Caco-2 (cell line): ENCODE results near the gene NHP2. TPM values are rescaled to one million over a fixed set of nuclear protein-coding genes. Genes with fewer than 3 reads are reported as not detected.

Source experiments
- BruUV-seq: library from RNA; stranded (reverse); fragments of 400-500 nt; replicated peaks from 2 replicates; lab custom pipeline; 2021; lab: Mats Ljungman, UMichigan
- CTCF ChIA-PET: fragments of 300-600 bp; sonication (Branson Sonifier 250); formaldehyde crosslinking; loops from one replicate; lab custom pipeline; 2022; ENCODE audit warnings: antibody characterized with exemption; lab: Charles Lee
- POLR2A ChIA-PET: fragments of 300-600 bp; sonication (Branson Sonifier 250); formaldehyde crosslinking; loops from one replicate; lab custom pipeline; 2022; ENCODE audit warnings: antibody characterized with exemption; lab: Charles Lee
- DNase-seq, 2 experiments: peaks; one replicate each; pipeline versions ENCODE4 v3.0.0 to v3.0.0-alpha.2; 2020 to 2022
- H3K27me3 ChIP-seq: replicated peaks from 2 replicates; pipeline ENCODE4 v1.6.0; 2011; ENCODE audit warnings: low read length; ENCODE audit not compliant: control insufficient read depth, insufficient read depth
- H3K36me3 ChIP-seq: 2 replicates; pipeline ENCODE4 v1.5.1; 2011; ENCODE audit warnings: low read length; ENCODE audit not compliant: control insufficient read depth, insufficient read depth
- H3K4me1 ChIP-seq: fragments of 250-450 bp; sonication (Bioruptor Pico); 2 replicates; pipeline ENCODE4 v1.5.1; 2020; ENCODE audit warnings: mild to moderate bottlenecking
- H3K4me3 ChIP-seq: 2 replicates; pipeline ENCODE4 v1.5.1; 2011; ENCODE audit warnings: low read depth, mild to moderate bottlenecking, control low read depth, low read length
- H3K9me3 ChIP-seq: fragments of 250-450 bp; sonication (Bioruptor Pico); 2 replicates; pipeline ENCODE4 v1.5.1; 2020; ENCODE audit warnings: mild to moderate bottlenecking, moderate library complexity
- H3K27ac Mint-ChIP-seq: one replicate; pipeline ENCODE4 v1.8.0; 2022; ENCODE audit warnings: mixed read lengths; ENCODE audit not compliant: unreplicated experiment
- H3K27me3 Mint-ChIP-seq: one replicate; pipeline ENCODE4 v1.8.0; 2022; ENCODE audit warnings: mixed read lengths; ENCODE audit not compliant: insufficient read depth, unreplicated experiment
- H3K36me3 Mint-ChIP-seq: one replicate; pipeline ENCODE4 v1.8.0; 2022; ENCODE audit warnings: mild to moderate bottlenecking, mixed read lengths; ENCODE audit not compliant: insufficient read depth, unreplicated experiment
- H3K4me1 Mint-ChIP-seq: one replicate; pipeline ENCODE4 v1.8.0; 2022; ENCODE audit warnings: low read depth, mixed read lengths; ENCODE audit not compliant: unreplicated experiment
- H3K4me3 Mint-ChIP-seq: one replicate; pipeline ENCODE4 v1.8.0; 2022; ENCODE audit warnings: mild to moderate bottlenecking, moderate library complexity, mixed read lengths; ENCODE audit not compliant: unreplicated experiment
- H3K9me3 Mint-ChIP-seq: one replicate; pipeline ENCODE4 v1.8.0; 2022; ENCODE audit warnings: mixed read lengths; ENCODE audit not compliant: unreplicated experiment
- CTCF ChIP-seq, 2 experiments: fragments of 200-600 bp in 1 of 2; IDR thresholded peaks; 1 replicate in 1 of 2; 2 replicates in 1 of 2; pipeline versions ENCODE4 v1.5.1 to v1.8.0; 2011 to 2022; ENCODE audit warnings: antibody characterized with exemption in 1 of 2, control low read depth in 1 of 2, inconsistent platforms in 1 of 2, low read depth in 1 of 2, low read length in 1 of 2, mild to moderate bottlenecking in 1 of 2, moderate library complexity in 1 of 2; ENCODE audit not compliant: insufficient read depth in 1 of 2, severe bottlenecking in 1 of 2, unreplicated experiment in 1 of 2
- intact Hi-C: fragments of 100-400 bp; cut with micrococcal nuclease; formaldehyde crosslinking; loops from one replicate; pipeline ENCODE4 v1.10.0; 2022; ENCODE audit not compliant: unreplicated experiment
- total RNA-seq: library from RNA; stranded (reverse); gene quantifications from 2 replicates; pipeline ENCODE4 v1.2.3, GENCODE V29; 2022

The NHP2 gene
- total RNA-seq, 1 experiment from 2014 or later, result 127 TPM

- H3K4me3 Mint-ChIP-seq, result no peak overlapping the region
- Histone ChIP-seq H3K4me1 (no peaks in the 10 kb centered on the region), H3K9me3 (no peaks in the 10 kb centered on the region), H3K36me3 (no peaks in the 10 kb centered on the region), H3K27me3 (no peaks in the 10 kb centered on the region), H3K4me3 (no peak overlapping the region)
- no peak for TF ChIP-seq CTCF (IDR thresholded peaks at IDR 0.05; ENCODE audit: insufficient read depth in 1 of 2, low read depth in 1 of 2, low read length in 1 of 2, severe bottlenecking in 1 of 2, unreplicated experiment in 1 of 2)
- H3K27me3 Mint-ChIP-seq, result peaks cover 5% of the 10 kb centered on the region
- peaks cover 6% of the 10 kb centered on the region for H3K4me1 Mint-ChIP-seq
- no peak overlapping the region for H3K27ac Mint-ChIP-seq
- BruUV-seq, result no TSS peak
- no peak for DNase-seq
- H3K36me3 Mint-ChIP-seq, result no peaks in the 10 kb centered on the region
- intact Hi-C loops, result no loop called here
- POLR2A ChIA-PET, result no interaction called here
- CTCF ChIA-PET, result interaction anchor here (2.5 kb wide), 1 partner anchor 31 kb away, joined by 26 read pairs; no protein-coding TSS in a partner anchor
- no peaks in the 10 kb centered on the region for H3K9me3 Mint-ChIP-seq
Measured at GRCh38 chr5:178106556-178107239, 47.0 kb downstream of the NHP2 start.

DNA sequence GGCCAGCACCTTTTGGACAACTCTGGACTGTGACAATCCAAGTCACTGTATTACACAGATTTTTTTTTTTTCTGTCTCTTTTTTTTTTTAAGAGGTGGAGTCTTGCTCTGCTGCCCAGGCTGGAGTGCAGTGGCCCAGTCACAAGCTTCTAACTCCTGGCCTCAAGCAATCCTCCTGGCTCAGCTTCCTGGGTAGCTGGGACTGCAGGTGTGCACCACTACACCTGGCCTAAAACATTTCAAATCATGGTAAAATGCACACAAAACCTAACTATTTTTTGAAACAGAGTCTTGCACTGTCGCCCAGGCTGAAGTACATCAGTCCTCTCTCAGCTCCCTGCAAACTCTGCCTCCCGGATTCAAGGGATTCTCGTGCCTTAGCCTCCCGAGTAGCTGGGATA lies 47.6 kb downstream of the NHP2 start:
- BruUV-seq, result no TSS peak
- CTCF ChIA-PET, result interaction anchor here (2.5 kb wide), 1 partner anchor 30 kb away, joined by 26 read pairs; no protein-coding TSS in a partner anchor

DNA sequence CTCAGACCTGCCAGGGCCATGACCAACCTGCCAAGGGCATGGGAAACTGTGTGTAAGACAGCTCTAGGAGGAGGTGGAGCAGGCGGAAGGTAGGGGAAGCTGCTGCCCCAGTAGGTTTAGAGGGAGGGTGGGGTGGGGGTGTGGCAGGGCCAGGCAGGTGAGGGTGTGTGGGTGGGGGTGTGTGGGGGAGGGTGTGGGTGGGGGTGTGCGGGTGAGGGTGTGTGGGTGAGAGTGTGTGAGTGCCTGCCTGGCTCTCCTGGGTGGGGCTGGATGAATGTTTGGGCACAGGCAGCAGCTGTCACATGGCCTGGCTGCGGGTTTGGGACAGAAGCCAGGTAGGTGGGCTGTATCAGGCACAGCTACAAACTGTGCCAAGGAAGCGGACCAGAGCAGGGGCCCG lies 49.2 kb downstream of the NHP2 start:
- no peaks in the 10 kb centered on the region for H3K36me3 ChIP-seq
- ChIA-PET CTCF (no interaction called here), POLR2A (no interaction called here)
- Mint-ChIP-seq H3K27me3 (peaks cover 2% of the 10 kb centered on the region), H3K4me1 (peaks cover 6% of the 10 kb centered on the region), H3K27ac (no peak overlapping the region), H3K36me3 (no peaks in the 10 kb centered on the region), H3K9me3 (no peaks in the 10 kb centered on the region), H3K4me3 (no peak overlapping the region)
- no TSS peak for BruUV-seq
- H3K4me1 ChIP-seq, result no peaks in the 10 kb centered on the region
- intact Hi-C loops, result no loop called here
- no peak overlapping the region for H3K4me3 ChIP-seq
- H3K27me3 ChIP-seq, result no peaks in the 10 kb centered on the region
- no peak for DNase-seq
- TF ChIP-seq CTCF (IDR thresholded peaks at IDR 0.05; ENCODE audit: insufficient read depth in 1 of 2, low read depth in 1 of 2, low read length in 1 of 2, severe bottlenecking in 1 of 2, unreplicated experiment in 1 of 2), result no peak
- H3K9me3 ChIP-seq, result no peaks in the 10 kb centered on the region

More for the DNA sequence above, 47.6 kb downstream of the NHP2 start:
- Mint-ChIP-seq H3K27me3 (peaks cover 7% of the 10 kb centered on the region), H3K27ac (no peak overlapping the region), H3K9me3 (no peaks in the 10 kb centered on the region), H3K36me3 (no peaks in the 10 kb centered on the region), H3K4me3 (no peak overlapping the region), H3K4me1 (peaks cover 6% of the 10 kb centered on the region)
- no peak for TF ChIP-seq CTCF (IDR thresholded peaks at IDR 0.05; ENCODE audit: insufficient read depth in 1 of 2, low read depth in 1 of 2, low read length in 1 of 2, severe bottlenecking in 1 of 2, unreplicated experiment in 1 of 2)
- intact Hi-C loops, result no loop called here
- H3K9me3 ChIP-seq, result no peaks in the 10 kb centered on the region
- no peaks in the 10 kb centered on the region for H3K4me1 ChIP-seq
- POLR2A ChIA-PET, result no interaction called here
- DNase-seq, result no peak
- no peaks in the 10 kb centered on the region for H3K36me3 ChIP-seq
- no peak overlapping the region for H3K4me3 ChIP-seq
- no peaks in the 10 kb centered on the region for H3K27me3 ChIP-seq
